Stimulated activated CD4-positive, alpha-beta T cell treated with anti-CD3 and anti-CD28 coated beads, Interleukin-15, amount 100 ng/mL, for 48 hours (primary cell): ENCODE data around the gene PCDHGB6.
A peak's percentile ranks its signal among the peaks of the same experiment; 100 is the strongest.
"Not testable (repeated sequence)": the region's sequence is repeated elsewhere in the genome, so short reads cannot be mapped to it uniquely, and the experiment has no call there.

Experiments
- DNase-seq, 2 donors: peaks; one replicate each; pipeline ENCODE4 v3.0.0-alpha.2; 2020; ENCODE audit warnings: low read depth in 2 of 2

PCDHGB6 gene

DNA sequence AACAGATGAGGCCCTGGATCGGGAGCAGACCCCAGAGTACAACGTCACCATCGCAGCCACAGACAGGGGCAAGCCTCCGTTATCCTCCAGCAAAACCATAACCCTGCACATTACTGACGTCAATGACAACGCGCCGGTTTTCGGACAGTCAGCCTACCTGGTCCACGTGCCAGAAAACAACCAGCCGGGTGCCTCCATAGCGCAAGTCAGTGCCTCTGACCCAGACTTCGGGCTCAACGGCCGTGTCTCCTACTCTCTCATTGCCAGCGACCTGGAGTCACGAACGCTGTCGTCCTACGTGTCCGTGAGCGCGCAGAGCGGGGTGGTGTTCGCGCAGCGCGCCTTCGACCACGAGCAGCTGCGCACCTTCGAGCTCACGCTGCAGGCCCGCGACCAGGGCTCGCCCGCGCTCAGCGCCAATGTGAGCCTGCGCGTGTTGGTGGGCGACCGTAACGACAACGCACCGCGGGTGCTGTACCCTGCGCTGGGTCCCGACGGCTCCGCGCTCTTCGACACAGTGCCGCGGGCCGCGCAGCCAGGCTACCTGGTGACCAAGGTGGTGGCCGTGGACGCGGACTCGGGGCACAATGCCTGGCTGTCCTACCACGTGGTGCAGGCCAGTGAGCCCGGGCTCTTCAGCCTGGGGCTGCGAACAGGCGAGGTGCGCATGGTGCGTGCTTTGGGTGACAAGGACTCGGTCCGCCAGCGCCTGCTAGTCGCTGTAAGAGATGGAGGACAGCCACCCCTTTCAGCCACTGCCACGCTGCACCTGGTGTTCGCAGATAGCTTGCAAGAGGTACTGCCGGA, 11.5 kb downstream of the PCDHGB6 start:
- no peak for DNase-seq

DNA sequence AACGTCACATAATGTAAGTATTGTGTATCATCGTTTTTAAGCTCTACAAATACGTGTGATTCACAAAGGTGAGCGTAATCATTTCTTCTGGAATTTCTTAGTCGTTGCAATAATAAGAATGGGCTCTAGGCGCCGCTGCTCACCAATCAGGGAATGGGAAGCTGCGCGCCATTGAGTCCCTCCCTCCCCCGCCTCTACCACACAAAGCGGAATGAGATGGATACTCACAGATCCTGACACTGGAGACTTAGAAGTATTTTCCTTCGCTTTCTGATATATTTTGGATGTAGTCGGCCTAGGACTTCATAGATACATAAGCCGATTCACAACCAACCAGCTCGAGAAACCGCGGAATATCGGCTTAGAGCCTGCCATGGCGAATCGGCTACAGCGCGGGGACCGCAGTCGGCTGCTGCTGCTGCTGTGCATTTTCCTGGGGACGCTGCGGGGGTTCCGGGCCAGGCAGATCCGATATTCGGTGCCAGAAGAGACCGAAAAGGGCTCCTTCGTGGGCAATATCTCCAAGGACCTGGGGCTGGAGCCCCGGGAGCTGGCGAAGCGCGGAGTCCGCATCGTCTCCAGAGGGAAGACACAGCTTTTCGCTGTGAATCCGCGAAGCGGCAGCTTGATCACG, 13.2 kb downstream of the PCDHGB6 start, which contains the start of gene PCDHGA11:
TSS of gene PCDHGA11 (plus strand) at position 197 of the 634 bp plus-strand sequence. CDS start at position 374, 177 bp downstream.
- DNase-seq: peak in 1 of 2 donors; percentile 36

DNA sequence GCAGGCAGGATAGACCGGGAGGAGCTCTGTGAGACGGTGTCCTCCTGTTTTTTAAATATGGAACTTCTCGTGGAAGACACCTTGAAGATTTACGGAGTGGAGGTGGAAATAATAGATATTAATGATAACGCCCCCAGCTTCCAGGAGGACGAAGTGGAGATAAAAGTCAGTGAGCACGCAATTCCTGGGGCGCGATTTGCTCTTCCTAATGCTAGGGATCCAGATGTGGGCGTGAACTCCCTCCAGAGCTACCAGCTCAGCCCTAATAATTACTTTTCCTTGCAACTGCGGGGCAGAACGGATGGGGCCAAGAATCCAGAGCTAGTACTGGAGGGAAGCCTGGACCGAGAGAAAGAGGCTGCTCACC, 13.7 kb downstream of the PCDHGB6 start:
- DNase-seq: no peak

DNA sequence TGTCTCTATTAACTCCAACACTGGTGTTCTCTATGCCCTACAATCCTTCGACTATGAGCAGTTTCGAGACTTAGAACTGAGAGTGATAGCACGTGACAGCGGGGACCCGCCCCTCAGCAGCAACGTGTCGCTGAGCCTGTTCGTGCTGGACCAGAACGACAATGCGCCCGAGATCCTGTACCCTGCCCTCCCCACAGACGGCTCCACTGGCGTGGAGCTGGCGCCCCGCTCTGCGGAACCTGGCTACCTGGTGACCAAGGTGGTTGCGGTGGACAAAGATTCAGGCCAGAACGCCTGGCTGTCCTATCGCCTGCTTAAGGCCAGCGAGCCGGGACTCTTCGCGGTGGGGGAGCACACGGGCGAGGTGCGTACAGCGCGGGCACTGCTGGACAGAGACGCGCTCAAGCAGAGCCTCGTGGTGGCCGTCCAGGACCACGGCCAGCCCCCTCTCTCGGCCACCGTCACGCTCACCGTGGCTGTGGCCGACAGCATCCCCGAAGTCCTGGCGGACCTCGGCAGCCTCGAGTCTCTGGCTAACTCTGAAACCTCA, 15.0 kb downstream of the PCDHGB6 start:
- DNase-seq: no peak

DNA sequence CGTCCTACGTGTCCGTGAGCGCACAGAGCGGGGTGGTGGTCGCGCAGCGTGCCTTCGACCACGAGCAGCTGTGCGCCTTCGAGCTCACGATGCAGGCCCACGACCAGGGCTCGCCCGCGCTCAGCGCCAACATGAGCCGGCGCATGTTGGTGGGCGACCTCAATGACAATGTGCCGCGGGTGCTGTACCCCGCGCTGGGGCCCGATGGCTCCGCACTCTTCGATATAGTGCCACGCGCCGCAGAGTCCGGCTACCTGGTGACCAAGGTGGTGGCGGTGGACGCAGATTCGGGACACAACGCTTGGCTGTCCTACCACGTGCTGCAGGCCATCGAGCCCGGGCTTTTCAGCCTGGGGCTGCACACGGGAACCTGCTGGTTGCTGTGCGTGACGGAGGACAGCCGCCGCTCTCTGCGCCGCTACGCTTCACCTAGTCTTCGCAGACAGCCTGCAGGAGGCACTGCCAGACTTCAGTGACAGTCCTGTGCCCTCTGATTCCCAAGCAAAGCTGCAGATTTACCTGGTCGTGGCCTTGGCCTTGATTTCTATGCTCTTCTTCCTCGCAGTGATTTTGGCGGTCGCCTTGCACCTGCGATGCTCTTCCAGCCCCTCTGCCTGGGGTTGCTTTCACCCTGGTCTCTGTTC, 20.1 kb downstream of the PCDHGB6 start:
- DNase-seq: no peak

DNA sequence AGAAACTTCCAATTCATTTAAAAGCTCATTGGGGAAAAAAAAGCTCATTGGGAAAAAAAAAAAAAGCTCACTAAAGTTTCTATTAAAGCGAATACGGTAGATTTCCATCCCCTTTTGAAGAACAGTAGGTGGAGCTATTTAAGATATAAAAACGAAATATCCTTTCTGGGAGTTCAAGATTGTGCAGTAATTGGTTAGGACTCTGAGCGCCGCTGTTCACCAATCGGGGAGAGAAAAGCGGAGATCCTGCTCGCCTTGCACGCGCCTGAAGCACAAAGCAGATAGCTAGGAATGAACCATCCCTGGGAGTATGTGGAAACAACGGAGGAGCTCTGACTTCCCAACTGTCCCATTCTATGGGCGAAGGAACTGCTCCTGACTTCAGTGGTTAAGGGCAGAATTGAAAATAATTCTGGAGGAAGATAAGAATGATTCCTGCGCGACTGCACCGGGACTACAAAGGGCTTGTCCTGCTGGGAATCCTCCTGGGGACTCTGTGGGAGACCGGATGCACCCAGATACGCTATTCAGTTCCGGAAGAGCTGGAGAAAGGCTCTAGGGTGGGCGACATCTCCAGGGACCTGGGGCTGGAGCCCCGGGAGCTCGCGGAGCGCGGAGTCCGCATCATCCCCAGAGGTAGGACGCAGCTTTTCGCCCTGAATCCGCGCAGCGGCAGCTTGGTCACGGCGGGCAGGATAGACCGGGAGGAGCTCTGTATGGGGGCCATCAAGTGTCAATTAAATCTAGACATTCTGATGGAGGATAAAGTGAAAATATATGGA, 22.7 kb downstream of the PCDHGB6 start, which contains the start of gene PCDHGA12:
TSS of gene PCDHGA12 (plus strand) at position 176 of the 782 bp plus-strand sequence. CDS start at position 429, 253 bp downstream.
- DNase-seq: peak in 1 of 2 donors; percentile 25

DNA sequence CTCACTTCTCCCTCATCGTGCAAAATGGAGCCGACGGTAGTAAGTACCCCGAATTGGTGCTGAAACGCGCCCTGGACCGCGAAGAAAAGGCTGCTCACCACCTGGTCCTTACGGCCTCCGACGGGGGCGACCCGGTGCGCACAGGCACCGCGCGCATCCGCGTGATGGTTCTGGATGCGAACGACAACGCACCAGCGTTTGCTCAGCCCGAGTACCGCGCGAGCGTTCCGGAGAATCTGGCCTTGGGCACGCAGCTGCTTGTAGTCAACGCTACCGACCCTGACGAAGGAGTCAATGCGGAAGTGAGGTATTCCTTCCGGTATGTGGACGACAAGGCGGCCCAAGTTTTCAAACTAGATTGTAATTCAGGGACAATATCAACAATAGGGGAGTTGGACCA, 23.5 kb downstream of the PCDHGB6 start:
- no peak for DNase-seq

DNA sequence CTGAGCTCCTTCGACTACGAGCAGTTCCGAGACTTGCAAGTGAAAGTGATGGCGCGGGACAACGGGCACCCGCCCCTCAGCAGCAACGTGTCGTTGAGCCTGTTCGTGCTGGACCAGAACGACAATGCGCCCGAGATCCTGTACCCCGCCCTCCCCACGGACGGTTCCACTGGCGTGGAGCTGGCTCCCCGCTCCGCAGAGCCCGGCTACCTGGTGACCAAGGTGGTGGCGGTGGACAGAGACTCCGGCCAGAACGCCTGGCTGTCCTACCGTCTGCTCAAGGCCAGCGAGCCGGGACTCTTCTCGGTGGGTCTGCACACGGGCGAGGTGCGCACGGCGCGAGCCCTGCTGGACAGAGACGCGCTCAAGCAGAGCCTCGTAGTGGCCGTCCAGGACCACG, 24.5 kb downstream of the PCDHGB6 start:
- DNase-seq: not testable (repeated sequence)

- DNase-seq: not testable (repeated sequence)
Measured at GRCh38 chr5:141432726-141433125, 24.9 kb downstream of the PCDHGB6 start.

- no peak for DNase-seq
Measured at GRCh38 chr5:141434006-141434405, 26.2 kb downstream of the PCDHGB6 start.

DNA sequence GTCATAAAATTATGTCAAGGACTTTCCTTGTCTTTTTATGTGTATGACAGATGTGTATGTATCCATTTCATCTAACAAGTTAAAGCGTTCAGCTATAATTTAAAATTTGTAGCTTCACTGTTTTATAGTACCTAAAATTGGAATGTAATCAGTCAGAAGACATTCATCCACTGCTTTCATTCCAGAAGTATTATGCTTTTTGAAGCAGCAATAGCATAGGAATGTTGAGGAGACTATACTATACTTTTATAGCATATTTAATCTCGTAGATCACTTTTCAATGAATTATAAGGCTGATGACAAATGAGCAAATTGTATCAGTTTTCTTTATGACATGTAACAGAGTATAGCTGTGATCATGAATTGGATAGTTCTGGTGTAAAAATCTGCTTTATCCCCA, 29.4 kb downstream of the PCDHGB6 start:
- no peak for DNase-seq

GRCh38 chr5:141439411-141440141, 31.8 kb downstream of the PCDHGB6 start:
- no peak for DNase-seq

- DNase-seq: no peak
Measured at GRCh38 chr5:141440341-141440740, 32.5 kb downstream of the PCDHGB6 start.

DNA sequence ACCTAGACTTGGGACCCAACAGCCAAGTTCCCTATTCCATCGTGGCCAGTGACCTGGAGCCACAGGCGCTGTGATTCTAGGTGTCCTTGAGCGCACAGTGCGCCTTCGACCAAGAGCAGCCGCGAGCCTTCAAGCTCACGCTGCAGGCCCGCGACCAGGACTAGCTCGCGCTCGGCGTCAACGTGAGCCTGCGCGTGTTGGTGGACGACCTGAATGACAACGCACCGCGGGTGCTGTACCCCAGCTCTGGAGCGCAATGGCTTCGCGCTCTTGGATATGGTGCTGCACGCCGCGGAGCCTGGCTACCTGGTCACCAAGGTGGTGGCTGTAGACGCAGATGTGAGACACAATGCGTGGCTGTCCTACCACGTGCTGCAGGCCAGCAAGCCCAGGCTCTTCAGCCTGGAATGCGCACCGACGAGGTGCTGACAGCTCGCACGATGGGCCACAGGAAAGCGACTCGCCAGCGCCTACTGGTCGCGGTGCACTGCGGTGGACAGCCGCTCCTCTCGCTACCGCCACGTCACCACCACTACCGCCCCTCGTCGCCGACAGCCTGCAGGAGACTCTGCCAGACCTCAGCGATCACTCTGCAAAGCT, 33.9 kb downstream of the PCDHGB6 start:
- no peak for DNase-seq
